K562 (cell line): ENCODE data around the gene DNAJC1.

Source experiments
- CEBPB ChIP-seq: fragments of 450-650 bp; IDR thresholded peaks from 2 replicates; pipeline ENCODE4 v1.6.1; 2016; ENCODE audit warnings: missing genetic modification characterization, missing compliant biosample characterization
- CTCF ChIP-seq, 3 experiments: IDR thresholded peaks in 2 of 3; conservative IDR thresholded peaks in 1 of 3; 2 replicates each; pipeline ENCODE4 v1.5.1; 2011 to 2012; ENCODE audit warnings: low read length in 3 of 3, mild to moderate bottlenecking in 3 of 3, control low read depth in 2 of 3, improper control_type of control experiment in 1 of 3, inconsistent platforms in 1 of 3, low read depth in 1 of 3, mixed read lengths in 1 of 3, moderate library complexity in 1 of 3; ENCODE audit not compliant: insufficient read depth in 2 of 3
- NFE2L1 ChIP-seq: fragments of 450-650 bp; IDR thresholded peaks from 2 replicates; pipeline ENCODE4 v1.6.1; 2016; ENCODE audit warnings: missing genetic modification characterization, low read depth, mild to moderate bottlenecking, missing compliant biosample characterization, moderate library complexity, borderline replicate concordance
- POLR2AphosphoS2 ChIP-seq: IDR thresholded peaks from 2 replicates; pipeline ENCODE4 v1.6.1; 2012; ENCODE audit warnings: low read length, improper control_type of control experiment
- RCOR1 ChIP-seq, 2 experiments: IDR thresholded peaks; 2 replicates each; pipeline ENCODE4 v1.6.1; 2012; ENCODE audit warnings: low read depth in 2 of 2, low read length in 2 of 2, borderline replicate concordance in 1 of 2, improper control_type of control experiment in 1 of 2
- SNRNP70 ChIP-seq: fragments of 200-400 bp; formaldehyde crosslinking; optimal IDR thresholded peaks from 2 replicates; pipeline ENCODE3; 2017; ENCODE audit warnings: low read depth, low read length
- TAF1 ChIP-seq: IDR thresholded peaks from 2 replicates; pipeline ENCODE4 v1.6.1; 2011; ENCODE audit warnings: mild to moderate bottlenecking, low read length, moderate library complexity; ENCODE audit not compliant: insufficient read depth, control insufficient read depth, severe bottlenecking; ENCODE audit errors: extremely low read depth
- TCF7L2 ChIP-seq: fragments of 150-350 bp; IDR thresholded peaks from 2 replicates; pipeline ENCODE4 v1.6.1; 2016; ENCODE audit warnings: low read depth, mild to moderate bottlenecking, low read length, moderate library complexity
- ZNF398 ChIP-seq: fragments of 250-450 bp; sonication (Bioruptor Pico); IDR thresholded peaks from 2 replicates; pipeline ENCODE4 v1.8.0; 2021; ENCODE audit warnings: moderate library complexity, mild to moderate bottlenecking, inconsistent platforms

- TF ChIP-seq CTCF (IDR thresholded peaks at IDR 0.05 in 2 of 3, conservative IDR thresholded peaks at IDR 0.05 in 1 of 3; ENCODE audit: insufficient read depth in 2 of 3, low read depth in 1 of 3, low read length in 3 of 3) (no peak), CEBPB (tag) (no peak), RCOR1 (IDR thresholded peaks at IDR 0.05; ENCODE audit: borderline replicate concordance in 1 of 2, low read depth in 2 of 2, low read length in 2 of 2) (no peak), TAF1 (no peak), SNRNP70 (no peak), TCF7L2 (no peak), NFE2L1 (tag) (no peak), POLR2AphosphoS2 (no peak), ZNF398 (CRISPR knock-in tag) (no peak)
These were observed 28.0 kb downstream of the DNAJC1 start for GRCh38 chr10:21975378-21975990.
